CD14-positive monocyte (primary cell): ENCODE measurements around the gene CROCC2. TPM values are rescaled to one million over a fixed set of nuclear protein-coding genes. Genes with fewer than 3 reads are reported as not detected.

ENCODE experiments used
- DNase-seq, 3 donors: peaks; one replicate each; pipeline ENCODE4 v3.0.0-alpha.2; 2011 to 2022
- H2AFZ ChIP-seq: 2 replicates; pipeline ENCODE4 v1.6.0; 2012; ENCODE audit warnings: mild to moderate bottlenecking, low read depth, low read length, inconsistent platforms; ENCODE audit not compliant: insufficient read depth, poor library complexity, severe bottlenecking
- H3K27ac ChIP-seq, 2 donors: 1 replicate in 1 of 2; 2 replicates in 1 of 2; pipeline ENCODE4 v1.5.1; 2012 to 2013; ENCODE audit warnings: low read length in 2 of 2, control low read depth in 1 of 2, inconsistent platforms in 1 of 2, low read depth in 1 of 2, mild to moderate bottlenecking in 1 of 2
- H3K27me3 ChIP-seq, 2 donors: one replicate each; pipeline versions ENCODE4 v1.6.0 to v1.6.1; 2011 to 2013; ENCODE audit warnings: low read length in 2 of 2; ENCODE audit not compliant: control insufficient read depth in 2 of 2, insufficient read depth in 2 of 2
- H3K36me3 ChIP-seq, 2 donors: replicated peaks in 1 of 2; 1 replicate in 1 of 2; 2 replicates in 1 of 2; pipeline versions ENCODE4 v1.5.1 to v1.6.1; 2012 to 2013; ENCODE audit warnings: low read length in 2 of 2, control low read depth in 1 of 2, inconsistent platforms in 1 of 2, mild to moderate bottlenecking in 1 of 2; ENCODE audit not compliant: insufficient read depth in 2 of 2, control insufficient read depth in 1 of 2
- H3K4me1 ChIP-seq, 2 donors: 1 replicate in 1 of 2; 2 replicates in 1 of 2; pipeline versions ENCODE4 v1.5.1 to v1.6.1; 2012 to 2013; ENCODE audit warnings: low read length in 2 of 2, control low read depth in 1 of 2, inconsistent platforms in 1 of 2, mild to moderate bottlenecking in 1 of 2, moderate library complexity in 1 of 2; ENCODE audit not compliant: insufficient read depth in 2 of 2, control insufficient read depth in 1 of 2
- H3K4me2 ChIP-seq: replicated peaks from 2 replicates; pipeline ENCODE3; 2012; ENCODE audit warnings: low read length, moderate library complexity, mild to moderate bottlenecking; ENCODE audit not compliant: poor library complexity, severe bottlenecking; ENCODE audit errors: extremely low read depth
- H3K4me3 ChIP-seq, 3 experiments: fragments of 200-600 bp in 1 of 3; sonication (generic) in 1 of 3; replicated peaks in 1 of 3; 1 replicate in 2 of 3; 2 replicates in 1 of 3; pipeline ENCODE4 v1.5.1; 2011 to 2013; ENCODE audit warnings: low read length in 3 of 3, mild to moderate bottlenecking in 3 of 3, control low read depth in 2 of 3, low read depth in 2 of 3, inconsistent platforms in 1 of 3, moderate library complexity in 1 of 3
- H3K79me2 ChIP-seq: 2 replicates; pipeline ENCODE4 v1.6.0; 2012; ENCODE audit warnings: mild to moderate bottlenecking, control low read depth, inconsistent platforms, low read length, moderate library complexity; ENCODE audit not compliant: insufficient read depth
- H3K9ac ChIP-seq: 2 replicates; pipeline ENCODE4 v1.6.0; 2017; ENCODE audit warnings: low read length, mild to moderate bottlenecking; ENCODE audit not compliant: insufficient read depth, poor library complexity, severe bottlenecking
- H3K9me3 ChIP-seq, 2 donors: replicated peaks in 1 of 2; 1 replicate in 1 of 2; 2 replicates in 1 of 2; pipeline versions ENCODE4 v1.5.1 to v1.6.1; 2012 to 2013; ENCODE audit warnings: low read length in 2 of 2, control low read depth in 1 of 2; ENCODE audit not compliant: control insufficient read depth in 1 of 2, insufficient read depth in 1 of 2
- H4K20me1 ChIP-seq: 2 replicates; pipeline ENCODE4 v1.6.0; 2012; ENCODE audit warnings: mild to moderate bottlenecking, low read length, control low read depth, moderate library complexity; ENCODE audit not compliant: insufficient read depth
- H3K27ac Mint-ChIP-seq, 7 donors: one replicate each; pipeline ENCODE4 v1.8.0; 2020; ENCODE audit warnings: mild to moderate bottlenecking in 7 of 7, mixed read lengths in 7 of 7, moderate library complexity in 6 of 7, inconsistent platforms in 2 of 7
- H3K27me3 Mint-ChIP-seq, 3 donors: one replicate each; pipeline ENCODE4 v1.8.0; 2021 to 2022; ENCODE audit warnings: low read depth in 3 of 3, mild to moderate bottlenecking in 3 of 3, mixed read lengths in 3 of 3, moderate library complexity in 3 of 3, inconsistent platforms in 1 of 3
- H3K36me3 Mint-ChIP-seq, 2 donors: one replicate each; pipeline ENCODE4 v1.8.0; 2020; ENCODE audit warnings: mixed read lengths in 2 of 2, inconsistent platforms in 1 of 2, mild to moderate bottlenecking in 1 of 2
- H3K4me1 Mint-ChIP-seq: one replicate; pipeline ENCODE4 v1.8.0; 2020; ENCODE audit warnings: mild to moderate bottlenecking, mixed read lengths
- H3K4me3 Mint-ChIP-seq, 2 donors: one replicate each; pipeline ENCODE4 v1.8.0; 2020; ENCODE audit warnings: mild to moderate bottlenecking in 2 of 2, mixed read lengths in 2 of 2, moderate library complexity in 1 of 2
- H3K9me3 Mint-ChIP-seq, 7 donors: one replicate each; pipeline ENCODE4 v1.8.0; 2020 to 2022; ENCODE audit warnings: mixed read lengths in 7 of 7, mild to moderate bottlenecking in 6 of 7, moderate library complexity in 6 of 7, inconsistent platforms in 2 of 7
- CTCF ChIP-seq: fragments of 200-600 bp; IDR thresholded peaks from one replicate; pipeline ENCODE4 v1.8.0; 2022; ENCODE audit warnings: antibody characterized with exemption, mild to moderate bottlenecking
- WGBS: methylation state at CpG from one replicate; pipeline ENCODE4 v1.1.5; 2013; ENCODE audit warnings: missing lambda C conversion rate; ENCODE audit not compliant: insufficient coverage; 5-methylcytosine and 5-hydroxymethylcytosine counted together
- intact Hi-C, 2 donors: fragments of 100-400 bp; cut with micrococcal nuclease; formaldehyde crosslinking; loops; one replicate each; pipeline versions ENCODE4 v1.15.0 to v1.15.1; 2023
- polyA plus RNA-seq, 3 donors: library from polyadenylated mRNA; depleted of rRNA in 1 of 3; unstranded in 2 of 3; stranded (reverse) in 1 of 3; fragments of 300-500 nt in 2 of 3; fragments of >200 nt in 1 of 3; fragmentation: Illumina TruSeq in 2 of 3; gene quantifications; 1 replicate in 2 of 3; 2 replicates in 1 of 3; pipeline ENCODE4 v1.2.3, GENCODE V29; 2012 to 2021

Gene CROCC2
- polyA plus RNA-seq, 3 donors: 0.15 TPM; not detected in 2

DNA sequence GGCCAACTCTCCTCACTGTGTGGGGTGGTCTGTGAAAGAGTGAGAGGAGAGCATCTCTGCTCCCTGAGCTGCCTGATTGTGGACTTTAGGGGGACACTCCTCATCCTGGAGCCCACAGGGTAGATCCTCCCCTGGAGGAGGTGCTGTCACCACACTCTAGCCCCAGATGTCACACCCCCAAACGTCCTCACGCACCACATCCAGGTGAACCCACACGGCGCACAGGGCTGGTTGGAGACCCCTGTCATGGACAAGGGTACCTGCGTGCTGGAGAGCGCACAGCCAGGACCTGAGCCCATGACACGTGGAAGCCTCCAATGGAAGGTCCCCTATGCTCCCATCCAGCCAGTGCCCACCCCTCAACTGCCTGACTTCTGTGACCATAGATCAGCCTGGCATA is 27.0 kb upstream of the CROCC2 start:
- Histone ChIP-seq H3K9ac (no peak overlapping the region), H4K20me1 (no peaks in the 10 kb centered on the region), H3K4me1 (no peaks in the 10 kb centered on the region), H3K79me2 (no peaks in the 10 kb centered on the region), H3K4me2 (no peak overlapping the region), H3K36me3 (no peaks in the 10 kb centered on the region), H3K27me3 (no peaks in the 10 kb centered on the region), H3K4me3 (no peak overlapping the region), H3K27ac (no peak overlapping the region), H2AFZ (no peak overlapping the region), H3K9me3 (peaks cover 0 to 2% of the 10 kb centered on the region in 2 donors)
- WGBS: 89% methylated on average over 7 of the region's 7 CpGs
- H3K9me3 Mint-ChIP-seq: peaks cover 0 to 3% (median 0%) of the 10 kb centered on the region in 7 donors
- H3K27me3 Mint-ChIP-seq: peaks cover 0 to 1% (median 0%) of the 10 kb centered on the region in 3 donors
- DNase-seq: no peak
- no peak overlapping the region for H3K4me3 Mint-ChIP-seq
- intact Hi-C loops: no loop called here
- H3K27ac Mint-ChIP-seq: no peak overlapping the region
- no peak for TF ChIP-seq CTCF
- H3K36me3 Mint-ChIP-seq: no peaks in the 10 kb centered on the region
- no peaks in the 10 kb centered on the region for H3K4me1 Mint-ChIP-seq

DNA sequence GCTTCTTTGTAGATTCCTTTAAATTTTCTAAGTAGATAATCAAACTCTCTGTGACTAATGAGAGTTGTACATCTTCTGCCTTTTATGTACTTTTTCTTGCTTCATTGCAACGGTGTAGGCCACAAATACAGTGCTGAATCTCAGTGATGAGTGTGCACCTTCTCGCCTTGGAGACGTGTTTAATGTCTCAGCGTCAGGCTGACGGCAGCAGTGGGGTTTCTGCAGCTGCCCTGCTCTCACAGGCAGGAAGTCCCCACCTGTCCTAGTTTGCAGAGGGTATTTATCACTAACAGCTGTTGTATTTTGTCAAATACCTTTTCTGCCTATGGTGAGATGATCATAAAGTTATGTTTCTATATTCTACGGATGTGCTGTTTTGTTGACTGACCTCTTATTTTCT is 24.2 kb upstream of the CROCC2 start:
- Histone ChIP-seq H3K9ac (no peak overlapping the region), H2AFZ (no peak overlapping the region), H3K4me3 (no peak overlapping the region), H3K9me3 (peaks cover 0 to 5% of the 10 kb centered on the region in 2 donors), H3K36me3 (no peaks in the 10 kb centered on the region), H3K4me1 (peaks cover 8 to 12% of the 10 kb centered on the region in 2 donors), H3K79me2 (no peaks in the 10 kb centered on the region), H3K27me3 (no peaks in the 10 kb centered on the region), H3K27ac (no peak overlapping the region), H4K20me1 (no peaks in the 10 kb centered on the region), H3K4me2 (no peak overlapping the region)
- H3K27me3 Mint-ChIP-seq: no peaks in the 10 kb centered on the region
- 64% methylated on average over 3 of the region's 6 CpGs for WGBS
- peaks cover 12% of the 10 kb centered on the region for H3K4me1 Mint-ChIP-seq
- DNase-seq: no peak
- no peaks in the 10 kb centered on the region for H3K36me3 Mint-ChIP-seq
- H3K4me3 Mint-ChIP-seq: no peak overlapping the region
- H3K9me3 Mint-ChIP-seq: peaks cover 0 to 6% (median 2%) of the 10 kb centered on the region in 7 donors
- no peak overlapping the region for H3K27ac Mint-ChIP-seq
- TF ChIP-seq CTCF: no peak
- intact Hi-C loops: no loop called here
